ENCODE measurements around the gene GNRH2.

The GNRH2 gene

GRCh38 chr20:3027987-3028386, 15.4 kb upstream of the GNRH2 start:
- no peak for DNase-seq (ENCODE audit: low read depth)
- no peak for TF ChIP-seq CTCF (IDR thresholded peaks at IDR 0.05; ENCODE audit: low read depth, low read length, missing control alignments)
- no peak overlapping the region for H3K4me3 ChIP-seq (ENCODE audit: low read depth, low read length)

GRCh38 chr20:3031524-3032147, 11.8 kb upstream of the GNRH2 start:
- no peak for TF ChIP-seq CTCF (IDR thresholded peaks at IDR 0.05; ENCODE audit: low read depth, low read length, missing control alignments)
- no peak for DNase-seq (ENCODE audit: low read depth)
- no peak overlapping the region for H3K4me3 ChIP-seq (ENCODE audit: low read depth, low read length)

- no peak for TF ChIP-seq CTCF (IDR thresholded peaks at IDR 0.05; ENCODE audit: low read depth, low read length, missing control alignments)
- H3K4me3 ChIP-seq (ENCODE audit: low read depth, low read length) = no peak overlapping the region
- no peak for DNase-seq (ENCODE audit: low read depth)
Measured at GRCh38 chr20:3032624-3033023, 10.8 kb upstream of the GNRH2 start.

- H3K4me3 ChIP-seq (ENCODE audit: low read depth, low read length) = no peak overlapping the region
- no peak for TF ChIP-seq CTCF (IDR thresholded peaks at IDR 0.05; ENCODE audit: low read depth, low read length, missing control alignments)
Measured at GRCh38 chr20:3037654-3038053, 5.8 kb upstream of the GNRH2 start.

GRCh38 chr20:3038454-3038853, 5.0 kb upstream of the GNRH2 start:
- no peak overlapping the region for H3K4me3 ChIP-seq (ENCODE audit: low read depth, low read length)
- no peak for TF ChIP-seq CTCF (IDR thresholded peaks at IDR 0.05; ENCODE audit: low read depth, low read length, missing control alignments)
- DNase-seq (ENCODE audit: low read depth) = no peak

More at GRCh38 chr20:3037654-3038053, 5.8 kb upstream of the GNRH2 start:
- DNase-seq (ENCODE audit: low read depth) = no peak

- no peak for DNase-seq (ENCODE audit: low read depth)
- TF ChIP-seq CTCF (IDR thresholded peaks at IDR 0.05; ENCODE audit: low read depth, low read length, missing control alignments) = no peak
- no peak overlapping the region for H3K4me3 ChIP-seq (ENCODE audit: low read depth, low read length)
Measured at GRCh38 chr20:3039426-3039825, 4.0 kb upstream of the GNRH2 start.

- no peak for TF ChIP-seq CTCF (IDR thresholded peaks at IDR 0.05; ENCODE audit: low read depth, low read length, missing control alignments)
- no peak for DNase-seq (ENCODE audit: low read depth)
- H3K4me3 ChIP-seq (ENCODE audit: low read depth, low read length) = no peak overlapping the region
Measured at GRCh38 chr20:3040086-3040485, 3.3 kb upstream of the GNRH2 start.

Data from GM12864 (cell line).